Bone marrow (tissue), 2 donors: ENCODE measurements around the gene CAPN2.
"Not testable (repeated sequence)": the region's sequence is repeated elsewhere in the genome, so short reads cannot be mapped to it uniquely, and the experiment has no call there.

Source experiments
- DNase-seq, 2 donors: peaks; one replicate each; lab custom pipeline; 2025; lab: John Stamatoyannopoulos, UW

Gene CAPN2

DNA sequence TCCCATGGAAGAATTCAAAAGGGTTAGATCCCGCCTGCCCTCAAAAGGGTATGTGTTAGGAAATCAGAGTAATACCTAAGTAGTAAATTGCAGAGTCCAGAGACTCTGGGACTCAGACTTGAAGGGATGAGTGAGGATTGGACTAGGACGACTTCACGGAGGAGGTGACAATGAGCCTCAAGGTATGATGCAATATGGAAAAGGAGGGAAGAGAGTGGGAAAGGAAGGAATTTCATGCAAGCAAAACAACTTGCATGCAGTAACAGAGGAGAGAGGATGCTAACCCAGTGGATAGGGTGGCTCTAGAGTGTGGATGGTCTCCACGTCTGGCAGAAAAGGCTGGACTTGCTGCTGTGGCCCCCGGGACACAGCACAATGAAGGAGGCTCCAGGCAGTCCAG is 4.8 kb downstream of the CAPN2 start:
- DNase-seq = no peak

DNA sequence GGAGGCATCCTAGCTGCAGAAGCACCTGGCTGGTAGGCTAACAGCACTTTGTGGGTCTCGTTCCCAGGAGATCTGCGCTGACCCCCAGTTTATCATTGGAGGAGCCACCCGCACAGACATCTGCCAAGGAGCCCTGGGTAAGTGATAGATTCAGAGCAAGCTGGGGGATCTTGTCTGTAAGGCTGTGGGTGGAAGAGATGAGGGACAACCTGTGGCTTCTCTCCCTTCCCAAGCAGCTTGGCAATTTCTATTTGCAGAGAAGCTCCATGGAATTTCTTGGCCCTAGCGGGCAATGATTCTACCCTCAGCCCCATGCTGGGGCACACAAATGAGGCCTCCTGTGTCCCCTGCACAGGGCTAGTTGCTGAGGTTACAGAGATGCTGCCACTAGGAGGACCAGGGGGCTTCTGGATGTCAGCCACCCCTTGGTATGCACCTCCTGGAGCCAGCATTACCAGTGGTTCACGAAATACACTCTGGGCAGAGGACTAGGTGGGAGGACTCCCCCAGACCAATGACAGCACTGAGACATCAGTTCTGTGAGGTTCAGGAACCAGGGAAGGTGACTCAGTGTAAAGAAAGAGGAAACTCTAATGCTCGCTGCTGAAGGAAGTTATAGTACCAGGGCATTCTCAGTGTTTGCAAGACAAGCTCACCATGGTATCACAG is 5.5 kb downstream of the CAPN2 start:
- DNase-seq = peak in 1 of 2 donors; percentile 93

DNA sequence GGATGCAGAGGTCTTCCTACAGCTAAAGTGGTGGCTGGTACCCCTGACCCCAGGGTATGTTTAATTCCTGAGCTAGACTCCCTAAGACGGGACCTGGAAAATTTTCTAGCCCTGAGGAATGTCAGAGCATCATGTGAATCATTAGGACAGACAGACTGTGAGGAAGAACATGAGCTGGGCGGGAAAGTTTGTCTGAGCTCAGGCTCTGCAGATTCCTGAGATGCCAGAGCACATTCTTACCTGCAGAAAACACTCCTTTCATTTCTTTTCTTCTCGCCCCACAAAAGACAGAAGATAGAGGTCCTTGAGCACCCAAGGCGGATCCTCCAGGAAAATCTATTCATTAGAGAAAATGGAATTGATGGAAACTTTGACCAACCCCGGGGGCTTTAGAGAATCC is 6.5 kb downstream of the CAPN2 start:
- DNase-seq = no peak

DNA sequence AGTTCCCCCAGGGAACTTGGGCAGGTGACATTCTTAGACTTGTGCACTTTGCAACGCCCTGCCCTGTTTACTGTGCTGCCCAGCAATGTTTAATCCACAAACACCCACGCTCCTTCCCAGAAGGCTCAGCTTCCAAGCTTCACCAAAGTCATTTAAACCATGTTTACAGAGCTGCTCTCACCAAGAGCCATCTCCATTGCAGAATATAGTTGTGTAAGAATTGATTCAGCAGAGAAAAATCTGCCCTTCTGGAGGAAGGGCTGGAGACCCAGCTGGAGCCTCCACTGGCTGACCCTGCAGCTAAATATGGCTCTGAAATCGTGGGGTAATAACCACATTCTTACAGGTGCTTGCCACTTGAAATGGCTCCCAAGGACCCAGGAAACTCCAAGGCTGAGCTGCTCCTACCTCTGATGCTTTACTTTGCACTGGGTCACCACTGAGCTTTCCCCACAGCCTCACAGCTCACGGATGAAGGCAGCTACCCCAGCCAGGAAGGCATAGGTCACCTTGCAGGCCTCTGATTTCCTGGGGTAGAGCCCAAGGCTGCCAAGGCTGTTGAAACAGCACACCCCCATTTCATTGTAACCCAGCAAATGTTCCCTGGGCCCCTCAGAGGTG is 8.7 kb downstream of the CAPN2 start:
- no peak for DNase-seq

DNA sequence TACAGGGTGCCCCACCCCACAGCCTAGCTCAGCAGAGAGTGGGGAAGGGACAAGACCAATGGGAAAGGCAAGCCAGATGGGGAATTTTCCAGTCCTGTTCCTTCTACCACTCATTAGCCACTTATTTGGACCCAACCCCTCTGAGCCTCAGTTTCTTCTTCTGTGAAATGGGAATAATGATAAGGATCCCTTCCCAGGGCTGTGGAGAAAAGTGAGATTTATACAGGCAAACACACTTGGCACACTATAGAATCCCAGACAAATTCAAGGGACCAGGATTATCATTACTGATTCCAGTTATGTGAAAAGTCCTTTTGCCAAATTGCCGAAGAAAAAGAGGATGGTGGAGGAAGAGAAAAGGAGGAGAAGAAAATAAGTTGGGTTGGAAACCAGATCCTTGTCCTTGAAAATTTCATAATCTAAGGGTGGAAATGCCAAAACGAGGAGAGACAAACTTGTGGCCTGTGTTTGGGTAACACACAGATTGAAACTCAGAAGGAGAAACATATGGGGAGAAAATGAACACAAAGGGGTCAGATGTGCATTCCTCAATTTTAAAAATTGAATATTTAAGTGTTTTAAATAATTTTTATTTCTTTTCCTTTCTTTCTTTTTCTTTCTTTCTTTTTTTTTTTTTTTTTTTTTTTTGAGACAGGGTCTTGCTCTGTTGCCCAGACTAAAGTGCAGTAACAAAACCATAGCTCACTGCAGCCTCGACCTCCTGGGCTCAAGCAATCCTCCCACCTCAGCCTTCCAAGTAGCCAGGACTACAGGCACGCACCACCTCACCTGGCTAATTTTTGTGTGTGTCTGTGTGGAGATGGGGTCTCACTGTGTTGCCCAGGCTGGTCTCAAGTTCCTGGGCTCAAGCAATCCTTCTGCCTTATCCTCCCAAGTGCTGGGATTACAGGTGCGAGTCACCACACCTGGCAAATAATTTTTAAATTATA is 9.6 kb downstream of the CAPN2 start:
- no peak for DNase-seq

DNA sequence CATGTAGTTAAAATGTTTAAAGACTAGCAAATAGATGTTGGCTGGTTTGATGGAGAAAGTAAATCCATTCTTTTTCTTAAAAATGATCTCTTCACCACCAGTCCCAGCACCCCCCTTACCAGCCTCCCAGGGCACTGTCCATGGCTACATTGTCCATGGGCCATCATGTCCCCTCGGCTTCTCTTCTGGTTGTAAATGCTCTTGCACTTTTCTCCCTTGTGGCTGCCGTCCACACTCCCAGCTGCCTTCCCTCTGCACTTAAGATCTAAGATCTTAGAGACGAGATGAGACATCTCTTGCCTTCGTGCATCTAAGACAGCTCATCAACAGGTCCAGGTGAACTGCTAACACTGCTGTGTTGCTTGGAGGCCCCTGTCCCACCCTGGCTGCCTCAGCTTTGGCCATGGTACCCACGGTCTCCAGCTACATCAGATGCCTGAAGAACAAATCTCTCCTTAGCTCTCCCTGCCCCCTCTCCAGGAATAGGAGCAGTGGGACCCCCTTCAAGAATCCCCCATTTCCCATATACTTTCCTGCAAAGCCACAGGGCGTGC is 11.1 kb downstream of the CAPN2 start:
- DNase-seq = no peak

DNA sequence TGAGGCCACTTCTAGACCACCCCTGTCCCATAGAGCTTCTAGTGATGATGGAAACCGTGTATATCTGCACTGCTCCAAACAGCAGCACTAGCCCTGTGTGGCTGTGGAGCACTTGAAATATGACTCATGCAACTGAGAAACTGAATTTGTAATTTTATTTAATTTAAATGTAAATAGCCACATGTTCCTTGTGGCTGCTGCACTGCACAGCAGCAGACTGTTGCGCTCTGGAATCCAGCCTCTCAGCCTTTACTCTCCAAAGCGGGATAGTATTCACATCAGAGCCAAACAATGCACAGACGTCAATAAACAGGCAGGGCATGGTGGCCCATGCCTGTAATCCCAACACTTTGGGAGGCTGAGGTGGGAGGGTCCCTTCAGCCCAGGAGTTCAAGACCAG is 12.0 kb downstream of the CAPN2 start:
- DNase-seq = no peak

DNA sequence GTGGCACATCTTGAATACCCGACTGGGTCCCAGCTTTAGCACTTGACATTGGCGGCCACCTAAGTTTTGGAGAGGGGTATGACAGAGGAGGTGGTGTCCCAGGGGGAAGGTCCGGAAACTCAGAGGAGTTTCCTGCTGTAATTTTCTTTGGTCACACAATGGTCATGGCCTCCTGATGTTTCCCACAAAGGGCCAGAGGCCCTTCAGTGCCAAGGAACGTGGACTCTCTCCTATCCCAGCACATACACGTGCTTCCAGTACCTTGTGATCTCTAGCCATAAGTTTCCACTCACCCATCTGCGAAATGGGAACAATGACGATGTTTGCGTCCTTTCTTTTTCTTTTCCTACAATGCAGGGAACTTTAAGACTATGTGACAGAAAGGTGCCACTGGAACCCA is 13.2 kb downstream of the CAPN2 start:
- DNase-seq = no peak

DNA sequence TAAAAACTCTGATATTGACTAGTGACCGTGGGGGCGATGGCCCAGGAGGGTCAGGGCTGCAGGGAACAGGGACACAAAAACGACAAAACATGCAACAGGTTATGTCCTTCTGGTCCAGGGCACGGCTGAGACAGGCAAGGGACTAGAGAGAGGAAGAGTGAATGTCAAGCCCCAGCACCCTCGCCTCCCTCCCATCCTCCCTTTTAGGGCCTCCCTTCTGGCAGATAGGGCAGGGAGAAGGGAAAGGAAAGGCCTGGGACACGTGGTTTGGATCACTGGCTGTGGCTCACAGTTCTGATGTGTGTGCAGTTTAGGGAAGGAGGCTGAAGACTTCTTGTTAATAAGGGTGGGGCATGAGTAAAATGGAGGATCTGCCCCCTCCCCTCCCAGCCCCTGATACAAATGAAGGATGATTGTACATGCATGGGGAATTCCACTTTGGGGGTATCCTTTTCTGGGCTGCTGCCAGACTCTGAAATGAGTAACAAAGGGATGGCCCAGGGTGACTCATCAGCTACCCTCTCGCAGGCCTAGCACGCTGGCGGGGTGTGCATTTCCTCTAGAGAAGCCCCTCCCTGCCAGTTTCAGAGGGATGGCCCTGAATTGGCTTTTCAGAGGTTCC is 14.2 kb downstream of the CAPN2 start:
- peak; percentile 76 to 96 for DNase-seq

DNA sequence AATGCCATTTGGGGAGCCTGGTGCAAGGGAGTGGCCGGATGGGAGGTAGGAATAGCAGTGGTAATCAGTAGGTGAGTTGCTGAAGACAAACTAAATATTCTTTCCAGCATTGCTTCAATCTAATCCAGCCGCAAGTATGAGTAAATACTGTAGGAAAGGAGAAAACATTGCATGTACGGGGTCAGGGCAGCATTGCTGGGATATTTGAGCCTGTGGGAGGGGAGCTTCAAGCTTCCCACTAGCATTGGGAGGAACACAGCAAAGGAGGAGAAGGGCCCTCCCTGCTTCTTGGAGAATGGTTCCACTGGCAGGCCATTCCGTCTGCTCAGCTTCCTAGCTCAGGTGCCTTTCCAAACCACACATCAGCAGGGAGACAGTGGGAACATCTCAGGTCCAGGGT is 15.2 kb downstream of the CAPN2 start:
- no peak for DNase-seq

DNA sequence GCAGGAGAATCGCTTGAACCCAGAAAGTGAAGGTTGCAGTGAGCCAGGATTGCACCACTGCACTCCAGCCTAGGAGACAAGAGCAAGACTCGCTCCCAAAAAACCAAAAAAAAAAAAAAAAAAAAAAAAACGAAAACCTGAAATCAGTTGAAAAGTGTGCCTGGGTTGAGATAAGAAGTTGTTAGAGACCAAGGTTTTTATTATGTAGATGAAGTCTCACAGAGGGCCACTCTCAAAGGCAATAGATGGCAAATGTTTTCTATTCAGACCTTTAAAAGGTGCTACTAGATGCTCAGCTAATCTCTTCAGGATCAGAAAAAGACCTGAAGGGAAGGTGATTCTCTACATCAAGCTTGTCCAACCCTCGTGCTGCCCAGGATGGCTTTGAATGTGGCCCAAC is 17.6 kb downstream of the CAPN2 start:
- DNase-seq = no peak

DNA sequence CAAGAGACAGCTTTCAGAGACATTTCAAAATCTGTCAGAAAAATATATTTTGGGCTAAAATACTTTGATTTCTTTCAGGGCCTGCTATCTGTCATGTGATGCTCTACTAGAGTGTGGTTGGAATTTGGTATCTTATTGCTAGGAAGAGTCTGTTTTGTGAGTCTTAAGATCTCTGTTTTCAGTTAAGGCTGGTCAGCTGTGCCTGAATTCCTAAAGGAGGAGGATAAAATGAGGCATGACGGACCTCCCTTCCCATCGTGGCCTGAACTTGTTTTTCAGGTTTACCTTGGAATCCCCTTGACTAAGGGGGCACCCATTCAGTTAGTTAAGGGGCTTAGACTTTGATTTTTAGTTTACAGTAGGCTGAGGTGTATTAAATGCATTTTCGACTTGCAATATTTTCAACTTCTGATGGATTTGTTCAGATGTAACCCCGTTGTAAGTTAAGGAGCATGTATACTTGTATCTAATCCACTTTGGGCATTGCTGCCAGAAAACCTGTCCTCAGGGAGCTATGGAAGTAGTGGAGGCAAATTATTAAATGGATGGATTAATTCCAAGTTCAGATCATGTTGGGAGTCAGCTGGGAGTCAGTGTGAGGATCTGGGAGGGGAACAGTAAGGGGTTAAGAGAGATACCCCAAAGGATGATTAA is 18.3 kb downstream of the CAPN2 start:
- DNase-seq = no peak

DNA sequence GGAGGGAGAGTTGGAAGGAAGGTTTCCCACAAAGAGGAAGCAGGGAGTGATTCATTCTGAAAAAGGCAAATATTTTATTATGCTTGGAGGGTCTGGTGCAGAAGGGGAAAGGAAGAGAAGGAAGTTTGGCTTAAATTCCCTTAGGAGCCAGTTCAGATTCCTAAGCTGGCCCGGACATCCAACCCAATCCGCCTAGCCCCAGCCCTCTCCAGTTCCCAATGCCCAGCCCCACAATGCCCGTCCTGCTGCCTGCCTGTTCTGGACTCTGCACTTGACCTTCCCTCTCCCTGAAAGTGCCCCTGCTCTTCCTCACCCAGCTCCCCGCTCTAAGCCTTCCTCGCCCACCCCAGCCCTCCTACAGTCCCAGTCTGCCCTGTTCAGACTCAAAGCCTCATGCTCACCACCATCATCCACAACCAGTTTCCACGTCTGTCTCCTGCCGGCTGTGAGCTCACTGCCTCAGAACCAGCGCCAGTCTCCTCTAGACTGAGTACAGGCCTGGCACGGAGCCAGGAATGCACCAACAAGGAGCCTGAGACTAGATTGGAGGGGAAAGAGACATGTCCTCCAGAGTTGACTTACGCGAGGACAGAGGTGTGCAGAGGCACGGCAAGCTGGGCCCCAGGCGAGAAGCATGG is 18.9 kb downstream of the CAPN2 start:
- DNase-seq = no peak

DNA sequence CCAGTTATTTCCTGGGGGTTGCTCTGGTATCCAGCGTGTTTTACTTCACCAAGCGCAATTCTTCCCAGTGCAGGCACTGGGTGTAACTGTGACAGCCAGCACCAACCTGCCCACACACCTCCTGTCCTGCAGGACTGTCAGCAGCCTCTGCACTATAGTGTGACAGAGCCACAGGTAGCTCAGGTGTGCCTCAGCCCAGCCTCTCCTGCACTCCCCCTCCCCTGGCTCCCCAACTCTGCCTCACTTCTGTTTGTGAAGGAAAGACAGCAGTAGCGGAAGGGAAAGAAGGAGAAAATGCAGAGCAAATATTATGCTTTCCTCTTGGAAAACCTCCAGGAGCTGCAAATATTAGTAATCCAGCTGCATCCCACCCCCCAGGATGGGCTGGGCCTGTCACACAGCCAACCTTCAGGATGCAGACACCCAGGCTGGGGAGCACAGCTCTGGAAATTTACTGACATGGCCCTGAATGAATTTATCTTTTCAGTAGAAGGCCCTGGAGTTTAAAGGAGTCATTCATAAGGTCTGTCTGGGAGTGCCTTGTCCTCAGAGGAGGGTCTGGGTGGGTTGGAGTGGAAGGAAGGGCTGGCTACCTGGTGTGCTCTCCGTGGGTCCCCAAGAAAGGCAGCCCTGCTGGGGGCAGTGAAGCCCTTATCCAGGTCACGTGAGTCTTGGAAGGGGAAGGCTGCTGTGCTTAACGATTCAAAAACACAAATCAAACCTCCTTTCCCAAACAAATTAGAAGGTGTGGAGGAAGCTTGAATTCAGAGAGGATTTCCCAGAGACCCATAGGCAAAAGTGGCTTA is 20.9 kb downstream of the CAPN2 start:
- no peak for DNase-seq

DNA sequence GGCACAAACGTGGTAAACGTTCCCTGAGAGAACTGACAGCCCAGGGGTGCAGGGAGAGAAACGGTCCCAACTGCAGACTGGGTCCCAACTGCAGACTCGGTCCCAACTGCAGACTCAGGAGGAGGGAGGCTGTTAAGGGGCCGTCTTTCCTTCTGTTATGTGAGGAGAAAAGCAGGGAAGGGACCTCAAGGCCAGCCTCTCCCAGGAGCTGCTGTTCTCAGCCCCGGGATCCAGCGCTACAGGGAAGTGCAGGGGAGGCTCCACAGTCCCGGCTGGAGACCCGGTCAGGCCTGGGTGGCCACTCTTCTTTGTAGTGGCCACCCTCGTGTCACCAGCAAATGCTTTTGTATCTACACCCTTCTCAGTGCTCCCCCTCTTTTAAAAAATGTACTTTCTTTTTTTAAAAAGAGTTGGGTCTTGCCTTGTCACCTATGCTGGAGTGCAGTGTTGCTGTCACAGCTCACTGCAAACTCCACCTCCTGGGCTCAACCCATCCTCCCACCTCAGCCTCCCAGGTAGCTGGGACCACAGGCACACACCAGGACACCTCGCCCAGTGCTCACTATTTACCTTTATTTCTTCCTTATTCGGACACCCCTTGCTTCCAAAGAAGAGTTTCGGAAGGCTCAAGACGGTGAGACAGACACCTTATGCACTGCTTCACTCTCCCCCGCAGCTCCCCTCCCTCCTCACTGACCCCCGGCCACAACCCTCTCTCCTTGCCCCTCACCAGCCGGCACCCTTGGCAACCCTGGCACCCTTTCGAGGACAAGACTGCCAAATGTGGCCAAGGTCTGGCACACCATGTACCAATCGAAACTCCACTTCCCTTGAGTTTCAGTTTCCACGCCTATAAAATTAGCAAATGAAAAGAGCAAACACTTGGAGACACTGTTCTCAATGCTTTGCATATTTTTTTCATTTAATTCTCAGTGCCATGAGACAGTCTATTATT is 21.8 kb downstream of the CAPN2 start:
- DNase-seq = no peak

DNA sequence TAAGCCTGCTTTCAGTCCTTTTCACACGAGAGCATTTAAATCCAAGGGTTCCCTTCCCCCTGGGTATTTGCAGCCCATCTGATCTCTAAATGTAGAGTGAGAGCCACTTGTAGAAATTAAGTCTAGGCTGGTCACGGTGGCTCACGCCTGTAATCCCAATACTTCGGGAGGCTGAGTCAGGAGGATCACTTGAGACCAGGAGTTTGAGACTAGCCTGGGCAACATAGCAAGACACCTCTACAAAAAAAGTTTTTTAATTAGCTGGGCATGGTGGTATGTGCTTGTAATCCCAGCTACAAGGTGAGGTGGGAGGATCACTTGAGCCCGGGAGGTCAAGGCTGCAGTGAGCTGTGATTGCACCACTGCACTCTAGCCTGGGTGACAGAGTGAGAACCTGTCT is 24.3 kb downstream of the CAPN2 start:
- not testable (repeated sequence) for DNase-seq

DNA sequence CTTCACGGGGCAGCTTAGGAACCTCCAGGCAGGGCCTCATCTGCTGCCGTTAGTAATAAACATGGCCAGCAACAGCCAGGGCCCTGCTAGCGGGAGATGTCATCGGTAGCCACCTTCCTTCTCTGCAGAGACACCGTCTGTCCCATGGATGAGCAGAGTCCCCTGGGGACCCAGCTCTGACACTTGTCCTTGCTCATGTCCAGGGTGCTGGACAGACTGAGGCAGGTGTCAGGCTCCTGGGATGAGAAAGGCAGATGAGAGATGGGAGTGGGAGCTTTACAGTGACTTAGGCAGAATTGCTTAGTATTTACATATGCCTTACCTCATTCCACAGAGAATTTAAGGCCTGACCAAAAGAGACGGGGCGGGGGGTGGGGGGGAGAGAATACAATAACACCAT is 25.0 kb downstream of the CAPN2 start:
- DNase-seq = no peak

DNA sequence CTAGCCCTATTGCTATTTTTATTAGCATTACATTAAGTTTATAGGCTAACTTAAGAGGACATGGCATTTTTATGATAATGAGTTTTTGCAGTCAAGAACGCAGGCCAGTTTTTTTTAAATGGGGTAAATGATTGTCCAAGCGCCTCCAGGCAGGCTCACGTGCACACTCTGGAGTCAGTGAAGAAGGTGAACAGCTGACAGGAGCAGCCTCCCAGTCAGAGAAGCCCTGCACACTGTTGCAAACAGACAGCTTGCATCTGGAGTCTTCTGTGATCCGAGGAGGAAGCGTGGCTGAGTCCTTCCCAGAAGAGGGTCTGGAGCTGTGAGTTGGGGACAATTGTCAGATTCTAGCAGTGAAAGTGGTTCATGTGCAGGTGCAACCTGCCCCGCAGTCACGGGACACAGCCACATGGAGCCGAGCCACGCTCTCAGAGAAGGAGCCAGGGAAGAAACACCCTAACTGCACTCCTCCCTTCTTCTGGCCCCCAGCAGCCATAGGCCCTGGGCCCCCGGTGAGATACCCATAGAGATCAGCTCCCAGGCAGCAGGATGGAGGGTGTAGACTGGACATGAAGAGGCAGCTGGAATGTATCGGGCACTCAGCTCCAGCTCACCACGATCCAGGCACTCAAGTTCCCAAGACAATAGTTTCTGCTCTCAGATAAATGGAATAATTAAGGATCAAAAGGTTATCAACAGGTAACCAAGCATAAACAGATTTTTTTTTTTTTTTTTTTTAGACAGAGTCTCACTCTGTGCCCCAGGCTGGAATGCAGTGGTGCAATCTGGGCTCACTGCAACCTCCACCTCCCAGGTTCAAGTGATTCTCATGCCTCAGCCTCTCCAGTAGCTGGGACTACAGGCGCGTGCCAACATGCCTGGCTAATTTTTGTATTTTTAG is 26.4 kb downstream of the CAPN2 start:
- DNase-seq = no peak
